ENCODE results near the gene LYST.

The LYST gene

GRCh38 chr1:235876402-235876841 lies 9.7 kb upstream of the LYST start:
- TF ChIP-seq, protein P1, sequence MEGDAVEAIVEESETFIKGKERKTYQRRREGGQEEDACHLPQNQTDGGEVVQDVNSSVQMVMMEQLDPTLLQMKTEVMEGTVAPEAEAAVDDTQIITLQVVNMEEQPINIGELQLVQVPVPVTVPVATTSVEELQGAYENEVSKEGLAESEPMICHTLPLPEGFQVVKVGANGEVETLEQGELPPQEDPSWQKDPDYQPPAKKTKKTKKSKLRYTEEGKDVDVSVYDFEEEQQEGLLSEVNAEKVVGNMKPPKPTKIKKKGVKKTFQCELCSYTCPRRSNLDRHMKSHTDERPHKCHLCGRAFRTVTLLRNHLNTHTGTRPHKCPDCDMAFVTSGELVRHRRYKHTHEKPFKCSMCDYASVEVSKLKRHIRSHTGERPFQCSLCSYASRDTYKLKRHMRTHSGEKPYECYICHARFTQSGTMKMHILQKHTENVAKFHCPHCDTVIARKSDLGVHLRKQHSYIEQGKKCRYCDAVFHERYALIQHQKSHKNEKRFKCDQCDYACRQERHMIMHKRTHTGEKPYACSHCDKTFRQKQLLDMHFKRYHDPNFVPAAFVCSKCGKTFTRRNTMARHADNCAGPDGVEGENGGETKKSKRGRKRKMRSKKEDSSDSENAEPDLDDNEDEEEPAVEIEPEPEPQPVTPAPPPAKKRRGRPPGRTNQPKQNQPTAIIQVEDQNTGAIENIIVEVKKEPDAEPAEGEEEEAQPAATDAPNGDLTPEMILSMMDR (conservative IDR thresholded peaks at IDR 0.05; ENCODE audit: control insufficient read depth, insufficient read depth, low read depth, low read length) = no peak
- no peak for DNase-seq (ENCODE audit: low read depth)
- H3K4me3 ChIP-seq (ENCODE audit: control insufficient read depth, low read depth, low read length) = no peak overlapping the region

DNA sequence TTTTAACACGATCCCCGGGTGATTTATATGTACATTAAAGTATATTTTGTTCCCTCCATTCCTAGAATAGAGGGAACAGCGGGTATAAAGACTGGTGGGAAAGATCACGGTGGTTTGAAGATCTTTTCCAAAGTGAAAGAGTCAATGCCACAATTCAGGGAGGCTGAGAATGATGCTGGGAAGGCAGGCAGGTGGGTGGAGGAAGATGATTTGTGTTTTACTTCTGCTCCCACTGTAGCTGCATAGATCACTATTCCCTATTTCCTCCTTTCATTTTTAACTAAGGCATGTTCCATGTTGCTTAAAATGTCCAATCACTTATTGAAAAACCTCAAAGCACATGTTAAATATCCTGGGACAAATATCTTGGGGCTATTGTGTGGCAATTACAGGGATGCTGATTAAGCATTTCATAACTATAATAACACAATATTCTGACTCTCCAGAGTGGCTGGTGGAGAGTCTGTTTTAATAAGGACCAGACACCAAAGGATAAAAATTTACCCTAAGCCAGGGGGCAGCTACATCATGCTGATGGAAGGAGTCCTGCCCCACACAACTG lies 8.4 kb upstream of the LYST start:
- no peak overlapping the region for H3K4me3 ChIP-seq (ENCODE audit: control insufficient read depth, low read depth, low read length)
- DNase-seq (ENCODE audit: low read depth) = no peak
- TF ChIP-seq, protein P1 (conservative IDR thresholded peaks at IDR 0.05; ENCODE audit: control insufficient read depth, insufficient read depth, low read depth, low read length) = no peak

GRCh38 chr1:235874261-235874660 lies 7.6 kb upstream of the LYST start:
- no peak overlapping the region for H3K4me3 ChIP-seq (ENCODE audit: control insufficient read depth, low read depth, low read length)
- TF ChIP-seq, protein P1 (conservative IDR thresholded peaks at IDR 0.05; ENCODE audit: control insufficient read depth, insufficient read depth, low read depth, low read length) = no peak
- DNase-seq (ENCODE audit: low read depth) = no peak

DNA sequence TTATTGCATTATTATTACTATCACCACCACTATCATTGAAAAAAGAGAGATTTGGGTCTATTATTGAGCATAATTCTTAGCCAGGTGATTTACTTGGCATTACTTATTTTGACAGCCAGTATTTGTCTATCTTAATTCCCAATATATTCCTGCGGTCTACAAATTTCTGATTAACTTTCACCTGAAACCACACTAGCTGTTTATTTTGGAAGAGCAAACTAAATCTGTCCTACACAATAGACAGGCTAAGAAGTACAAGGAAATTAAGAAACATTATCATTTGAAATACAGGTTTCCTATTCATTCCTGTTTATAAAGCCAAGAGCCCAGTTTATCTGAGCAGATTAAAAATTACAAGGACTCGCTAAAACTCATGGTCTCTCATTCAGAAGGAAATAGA lies 6.9 kb upstream of the LYST start:
- TF ChIP-seq, protein P1 (conservative IDR thresholded peaks at IDR 0.05; ENCODE audit: control insufficient read depth, insufficient read depth, low read depth, low read length) = no peak
- DNase-seq (ENCODE audit: low read depth) = no peak
- H3K4me3 ChIP-seq (ENCODE audit: control insufficient read depth, low read depth, low read length) = no peak overlapping the region

- no peak overlapping the region for H3K4me3 ChIP-seq (ENCODE audit: control insufficient read depth, low read depth, low read length)
- no peak for DNase-seq (ENCODE audit: low read depth)
- TF ChIP-seq, protein P1 (conservative IDR thresholded peaks at IDR 0.05; ENCODE audit: control insufficient read depth, insufficient read depth, low read depth, low read length) = no peak
Measured at GRCh38 chr1:235873045-235873444, 6.3 kb upstream of the LYST start.

DNA sequence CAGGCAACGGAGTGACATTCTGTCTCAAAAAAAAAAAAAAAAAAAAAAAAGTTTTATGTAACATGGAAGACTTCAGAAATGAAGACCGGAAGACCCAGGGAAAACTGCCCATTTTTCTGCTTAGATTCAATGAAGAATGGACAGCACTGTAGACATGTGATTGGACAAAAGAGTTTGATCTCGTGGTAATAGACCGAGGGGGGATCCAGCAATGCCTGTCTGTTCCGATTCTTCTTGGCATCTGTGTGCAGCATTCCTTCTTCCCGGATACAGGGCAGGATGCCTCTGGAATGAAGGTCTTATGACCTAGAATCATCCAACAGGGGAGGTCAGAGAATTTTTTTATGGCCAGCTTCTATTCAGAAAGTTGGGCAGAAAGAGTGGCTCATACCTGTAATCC lies 5.6 kb upstream of the LYST start:
- TF ChIP-seq, protein P1 (conservative IDR thresholded peaks at IDR 0.05; ENCODE audit: control insufficient read depth, insufficient read depth, low read depth, low read length) = no peak
- no peak for DNase-seq (ENCODE audit: low read depth)
- no peak overlapping the region for H3K4me3 ChIP-seq (ENCODE audit: control insufficient read depth, low read depth, low read length)

All from fibroblast of mammary gland (primary cell).